Activated T-helper 1 cell treated with anti-CD3 and anti-CD28 coated beads, Interleukin-12 subunit alpha, Interleukin-12 subunit beta, Interleukin-2, Interleukin-4 antibody, amounts not matched to agents 30 ng/mL and 10 ng/mL and 1 ng/mL, durations not matched to agents 14 hours and 24 hours and 36 hours (primary cell): Measurements from ENCODE around the gene PIK3C2A. TPM values are rescaled to one million over a fixed set of nuclear protein-coding genes. Genes with fewer than 3 reads are reported as not detected.

ENCODE experiments used
- DNase-seq: peaks from one replicate; pipeline ENCODE4 v3.0.0; 2021; ENCODE audit warnings: low spot score
- H3K27ac Mint-ChIP-seq: one replicate; pipeline ENCODE4 v1.8.0; 2021; ENCODE audit warnings: mild to moderate bottlenecking, mixed read lengths
- H3K27me3 Mint-ChIP-seq: one replicate; pipeline ENCODE4 v1.8.0; 2022; ENCODE audit warnings: mild to moderate bottlenecking, moderate library complexity, mixed read lengths; ENCODE audit not compliant: insufficient read depth
- H3K36me3 Mint-ChIP-seq: one replicate; pipeline ENCODE4 v1.8.0; 2021; ENCODE audit warnings: low read depth, mixed read lengths
- H3K4me1 Mint-ChIP-seq: one replicate; pipeline ENCODE4 v1.8.0; 2021; ENCODE audit warnings: low read depth, mixed read lengths
- H3K4me3 Mint-ChIP-seq: one replicate; pipeline ENCODE4 v1.8.0; 2021; ENCODE audit warnings: mild to moderate bottlenecking, moderate library complexity, mixed read lengths
- H3K9me3 Mint-ChIP-seq: one replicate; pipeline ENCODE4 v1.8.0; 2021; ENCODE audit warnings: mixed read lengths
- intact Hi-C: fragments of 100-400 bp; cut with micrococcal nuclease; formaldehyde crosslinking; loops from one replicate; pipeline ENCODE4 v1.15.1; 2024
- total RNA-seq: library from RNA; stranded (reverse); gene quantifications from 2 replicates; pipeline ENCODE4 v1.2.3, GENCODE V29; 2022

The PIK3C2A gene
- total RNA-seq, 1 donor from 2014 or later: 31.8 TPM

DNA sequence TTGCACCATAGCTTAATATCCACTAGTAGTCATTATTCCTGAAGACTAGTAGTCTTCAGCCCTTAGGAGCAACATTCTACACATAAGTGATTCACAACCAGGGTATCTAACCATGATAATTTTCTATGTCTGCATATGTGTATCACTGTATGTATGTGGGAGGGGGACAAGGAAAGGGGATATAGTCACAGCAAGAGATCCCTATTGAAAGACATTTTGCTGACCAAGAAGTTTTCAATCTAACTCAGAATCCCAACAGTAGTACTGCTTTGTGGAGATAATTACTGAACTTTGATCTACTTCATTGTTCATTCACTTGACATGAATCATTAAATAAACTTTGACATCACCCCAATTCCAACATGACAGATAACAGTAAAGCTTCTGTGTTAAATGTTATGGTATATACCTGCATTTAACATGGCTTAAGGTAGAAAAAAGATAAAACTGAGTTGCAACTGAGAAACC is 10.3 kb downstream of the PIK3C2A start:
- H3K27ac Mint-ChIP-seq: no peak overlapping the region

DNA sequence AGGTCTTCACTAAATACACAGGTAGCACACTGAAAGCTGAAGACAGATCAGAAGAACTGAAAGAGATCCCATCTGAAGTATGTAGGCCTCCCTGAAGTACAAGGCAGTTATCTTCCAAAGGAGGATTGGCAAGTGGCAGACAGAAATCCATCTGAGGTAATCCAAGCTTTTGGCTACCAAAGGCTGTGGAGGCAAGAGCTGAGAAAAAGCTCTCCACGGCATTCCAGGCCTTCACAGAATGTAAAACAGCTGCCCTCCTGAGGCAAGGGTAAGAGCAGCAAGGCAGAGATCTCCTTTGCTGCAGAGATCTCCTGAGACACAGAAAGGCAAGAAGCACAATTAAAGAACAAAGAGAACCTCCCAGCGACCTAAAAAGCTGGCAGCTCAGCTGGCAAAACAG is 19.1 kb downstream of the PIK3C2A start:
- intact Hi-C loops: no loop called here
- Mint-ChIP-seq H3K4me1 (no peaks in the 10 kb centered on the region), H3K36me3 (peaks cover 14% of the 10 kb centered on the region), H3K9me3 (no peaks in the 10 kb centered on the region), H3K4me3 (no peak overlapping the region), H3K27me3 (no peaks in the 10 kb centered on the region), H3K27ac (no peak overlapping the region)
- DNase-seq: no peak

More for the DNA sequence above, 10.3 kb downstream of the PIK3C2A start:
- intact Hi-C loops: no loop called here
- Mint-ChIP-seq H3K27me3 (no peaks in the 10 kb centered on the region), H3K4me1 (no peaks in the 10 kb centered on the region), H3K4me3 (no peak overlapping the region), H3K36me3 (peaks cover 6% of the 10 kb centered on the region), H3K9me3 (no peaks in the 10 kb centered on the region)
- no peak for DNase-seq

DNA sequence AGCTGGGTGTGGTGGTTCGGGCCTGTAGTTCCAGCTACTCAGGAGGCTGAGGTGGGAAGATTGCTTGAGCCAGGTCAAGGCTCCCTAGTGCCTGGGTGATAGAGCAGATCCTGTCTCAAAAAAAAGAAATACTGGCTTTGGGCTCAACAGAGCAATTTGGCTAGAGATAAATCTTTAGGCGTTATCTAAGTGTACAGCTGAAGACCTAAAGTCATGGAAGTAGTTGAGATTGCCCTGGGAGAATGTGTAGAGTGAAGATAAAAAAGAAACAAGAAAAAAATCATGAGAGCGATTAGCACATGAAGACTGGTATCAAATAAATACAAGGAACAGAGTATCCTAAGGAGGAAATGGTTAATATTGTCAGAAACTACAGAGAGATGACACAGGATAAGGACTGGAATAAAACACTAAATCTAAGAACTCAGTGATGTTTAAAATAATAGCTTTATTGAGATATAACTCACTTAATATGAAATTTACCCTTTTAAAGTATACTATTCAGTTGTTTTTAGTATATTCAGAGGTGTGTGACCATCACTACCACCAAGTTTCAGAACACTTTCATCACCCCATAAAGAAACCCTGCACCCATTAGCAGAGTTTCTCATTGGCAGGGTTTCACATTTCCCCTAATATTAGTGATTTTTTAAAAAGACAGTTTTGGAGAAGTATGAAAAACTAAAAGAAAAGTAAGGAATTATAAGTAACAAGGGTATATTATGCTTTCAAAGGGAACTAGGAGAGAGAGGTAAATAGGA is 20.7 kb downstream of the PIK3C2A start:
- no peak overlapping the region for H3K4me3 Mint-ChIP-seq
- no peak overlapping the region for H3K27ac Mint-ChIP-seq
- H3K4me1 Mint-ChIP-seq: no peaks in the 10 kb centered on the region
- no peaks in the 10 kb centered on the region for H3K27me3 Mint-ChIP-seq
- no peaks in the 10 kb centered on the region for H3K9me3 Mint-ChIP-seq
- intact Hi-C loops: no loop called here
- no peak for DNase-seq
- H3K36me3 Mint-ChIP-seq: peaks cover 11% of the 10 kb centered on the region

DNA sequence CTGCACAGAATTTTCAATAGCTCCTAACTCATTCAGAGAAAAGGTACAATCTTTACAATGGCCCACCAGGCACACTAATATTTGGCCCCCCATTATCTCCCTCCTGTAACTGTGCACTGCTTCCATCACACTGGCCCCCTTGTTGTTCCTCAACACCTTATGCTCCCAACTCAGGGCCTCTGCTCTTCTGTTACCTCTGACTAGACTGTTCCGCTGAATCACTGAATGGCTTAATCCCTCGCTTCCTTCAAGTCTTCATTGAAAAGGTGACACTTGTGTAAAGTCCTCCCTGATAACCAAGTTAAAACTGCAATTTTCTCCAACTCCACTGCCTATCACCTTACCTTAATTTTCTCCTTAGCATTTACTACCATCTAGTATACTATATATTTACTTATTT is 21.8 kb downstream of the PIK3C2A start:
- H3K9me3 Mint-ChIP-seq: no peaks in the 10 kb centered on the region
- H3K4me3 Mint-ChIP-seq: no peak overlapping the region
- intact Hi-C loops: no loop called here
- DNase-seq: no peak
- H3K4me1 Mint-ChIP-seq: no peaks in the 10 kb centered on the region
- H3K27ac Mint-ChIP-seq: no peak overlapping the region
- H3K36me3 Mint-ChIP-seq: peaks cover 11% of the 10 kb centered on the region
- H3K27me3 Mint-ChIP-seq: no peaks in the 10 kb centered on the region

DNA sequence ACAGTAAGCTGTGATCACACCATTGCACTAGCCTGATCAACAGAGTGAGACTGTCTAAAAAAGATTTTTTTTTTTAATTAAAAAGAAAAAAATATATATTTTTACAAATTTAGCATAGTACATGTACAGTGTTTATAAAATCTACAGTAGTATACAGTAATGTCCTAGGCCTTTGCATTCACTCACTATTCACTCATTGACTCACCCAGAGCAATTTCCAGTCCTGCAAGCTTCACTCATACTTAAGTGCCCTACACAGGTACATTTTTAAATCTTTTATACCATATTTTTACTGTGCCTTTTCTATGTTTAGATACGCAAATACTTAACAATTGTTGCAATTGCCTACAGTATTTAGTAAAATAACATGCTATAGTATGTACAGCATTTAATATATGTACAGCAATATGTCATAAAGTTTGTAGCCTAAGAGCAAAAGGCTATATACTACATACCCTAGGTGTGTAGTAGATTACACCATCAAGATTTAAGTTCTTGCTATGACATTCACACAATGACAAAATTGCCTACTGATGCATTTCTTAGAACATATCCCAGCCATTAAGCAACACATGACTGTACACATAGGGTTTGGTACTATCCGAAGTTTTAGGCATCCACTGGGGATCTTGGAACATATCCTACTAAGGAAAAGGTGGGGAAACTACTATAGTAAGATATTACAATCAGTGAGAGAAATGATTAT is 22.8 kb downstream of the PIK3C2A start:
- no peak overlapping the region for H3K27ac Mint-ChIP-seq
- H3K4me1 Mint-ChIP-seq: no peaks in the 10 kb centered on the region
- no peaks in the 10 kb centered on the region for H3K27me3 Mint-ChIP-seq
- intact Hi-C loops: no loop called here
- DNase-seq: no peak
- peaks cover 8% of the 10 kb centered on the region for H3K36me3 Mint-ChIP-seq
- H3K4me3 Mint-ChIP-seq: no peak overlapping the region
- H3K9me3 Mint-ChIP-seq: no peaks in the 10 kb centered on the region

DNA sequence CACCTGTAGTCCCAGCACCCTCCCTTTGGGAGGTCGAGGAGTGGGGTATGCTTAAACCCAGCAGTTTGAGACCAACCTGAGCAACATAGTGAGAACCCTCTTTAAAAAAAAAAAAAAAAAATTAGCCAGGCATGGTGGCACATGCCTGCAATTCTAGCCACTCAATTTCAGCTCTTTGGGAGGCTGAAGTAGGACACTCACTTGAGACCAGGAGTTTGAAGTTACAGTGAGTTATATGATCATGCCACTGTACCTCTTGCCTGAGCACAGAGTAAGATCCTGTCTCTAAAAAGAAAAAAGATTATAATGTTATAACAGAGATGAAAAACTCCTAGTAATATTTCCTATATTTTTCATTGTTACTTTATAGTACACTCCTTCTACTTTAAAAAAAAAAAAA is 23.9 kb downstream of the PIK3C2A start:
- intact Hi-C loops: no loop called here
- H3K36me3 Mint-ChIP-seq: peaks cover 8% of the 10 kb centered on the region
- no peak overlapping the region for H3K27ac Mint-ChIP-seq
- no peak for DNase-seq
- no peak overlapping the region for H3K4me3 Mint-ChIP-seq
- H3K4me1 Mint-ChIP-seq: no peaks in the 10 kb centered on the region
- H3K27me3 Mint-ChIP-seq: no peaks in the 10 kb centered on the region
- no peaks in the 10 kb centered on the region for H3K9me3 Mint-ChIP-seq

DNA sequence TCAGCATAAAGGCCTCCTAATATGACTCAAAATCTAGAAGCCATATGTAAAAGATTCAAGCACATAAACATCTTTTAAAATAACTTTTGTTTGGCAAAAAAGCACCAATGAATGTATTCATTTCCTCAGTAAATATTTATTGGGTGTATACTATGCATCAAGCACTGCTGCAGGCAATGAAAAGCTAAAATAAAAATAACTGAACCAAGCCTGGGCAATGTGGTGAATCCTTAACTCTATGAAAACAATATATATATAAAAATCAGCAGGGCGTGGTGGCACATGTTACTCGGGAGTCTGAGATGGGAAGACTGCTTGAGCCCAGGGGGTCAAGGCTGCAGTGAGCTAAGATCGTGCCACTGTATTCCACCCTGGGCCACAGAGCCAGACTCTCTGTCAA is 27.8 kb downstream of the PIK3C2A start:
- no peaks in the 10 kb centered on the region for H3K9me3 Mint-ChIP-seq
- intact Hi-C loops: no loop called here
- H3K4me3 Mint-ChIP-seq: no peak overlapping the region
- no peaks in the 10 kb centered on the region for H3K36me3 Mint-ChIP-seq
- DNase-seq: no peak
- no peaks in the 10 kb centered on the region for H3K27me3 Mint-ChIP-seq
- H3K4me1 Mint-ChIP-seq: peaks cover 5% of the 10 kb centered on the region
- no peak overlapping the region for H3K27ac Mint-ChIP-seq

DNA sequence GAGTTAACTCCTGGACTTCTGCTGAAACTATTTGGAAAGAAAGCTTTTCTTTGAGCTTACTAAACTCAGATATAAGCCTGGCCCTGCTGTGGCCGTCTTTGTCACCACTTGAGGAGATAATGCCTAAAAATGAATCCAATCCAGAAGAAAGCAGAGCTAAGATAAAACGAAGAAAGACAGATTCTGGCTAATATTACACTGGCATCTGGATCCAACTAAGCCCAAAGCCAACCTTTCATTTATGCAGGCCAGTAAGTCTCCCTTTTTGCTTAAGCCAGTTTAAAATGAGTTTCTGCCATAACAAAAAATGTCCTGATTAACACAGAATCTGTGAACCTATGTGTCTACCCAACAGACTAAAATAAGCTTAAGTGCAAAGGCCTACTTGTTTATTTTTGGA is 34.5 kb downstream of the PIK3C2A start:
- Mint-ChIP-seq H3K27me3 (no peaks in the 10 kb centered on the region), H3K4me3 (no peak overlapping the region), H3K36me3 (peaks cover 6% of the 10 kb centered on the region), H3K4me1 (peaks cover 14% of the 10 kb centered on the region), H3K9me3 (no peaks in the 10 kb centered on the region), H3K27ac (no peak overlapping the region)
- intact Hi-C loops: no loop called here
- DNase-seq: no peak

DNA sequence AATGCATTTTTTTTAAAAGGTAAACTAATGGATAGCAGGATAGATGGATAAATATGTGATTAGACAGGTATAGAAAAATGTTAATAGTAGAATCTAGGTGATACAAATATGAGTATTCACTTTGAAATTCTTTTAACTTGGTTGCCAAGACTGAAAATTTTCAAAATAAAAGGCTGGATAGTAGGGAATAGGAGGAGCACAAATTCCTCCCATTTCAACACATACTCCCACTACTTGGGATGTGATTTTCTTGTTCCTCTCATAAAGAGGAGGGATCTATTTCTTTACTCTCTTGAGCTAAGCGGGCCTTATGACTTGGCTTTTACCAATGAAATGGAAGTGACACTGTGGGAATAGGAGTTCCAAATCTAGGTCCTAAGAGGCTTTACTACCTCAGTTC is 35.9 kb downstream of the PIK3C2A start:
- peaks cover 8% of the 10 kb centered on the region for H3K4me1 Mint-ChIP-seq
- H3K4me3 Mint-ChIP-seq: no peak overlapping the region
- DNase-seq: no peak
- H3K27me3 Mint-ChIP-seq: no peaks in the 10 kb centered on the region
- H3K36me3 Mint-ChIP-seq: peaks cover 8% of the 10 kb centered on the region
- intact Hi-C loops: no loop called here
- H3K9me3 Mint-ChIP-seq: no peaks in the 10 kb centered on the region
- no peak overlapping the region for H3K27ac Mint-ChIP-seq

DNA sequence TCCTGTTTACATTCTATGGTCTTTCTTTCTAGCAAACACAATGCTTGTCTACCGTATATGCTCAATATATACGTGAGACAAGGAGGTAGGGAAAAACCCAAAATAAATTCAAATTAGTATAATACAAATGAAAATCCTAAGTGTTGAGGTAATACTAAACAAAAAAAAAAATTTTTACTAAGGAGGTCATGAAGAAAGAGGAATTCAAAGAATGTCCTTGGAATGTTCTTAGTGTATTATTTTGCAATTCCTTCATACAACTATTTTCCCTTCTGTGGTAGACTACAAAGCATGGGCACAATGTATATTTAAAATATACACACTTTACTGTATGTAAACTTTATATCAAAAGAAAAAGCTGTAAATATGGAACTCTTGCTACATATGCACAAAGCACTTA is 36.4 kb downstream of the PIK3C2A start:
- H3K4me3 Mint-ChIP-seq: no peak overlapping the region
- H3K36me3 Mint-ChIP-seq: peaks cover 8% of the 10 kb centered on the region
- H3K27ac Mint-ChIP-seq: no peak overlapping the region
- H3K27me3 Mint-ChIP-seq: no peaks in the 10 kb centered on the region
- no peak for DNase-seq
- peaks cover 8% of the 10 kb centered on the region for H3K4me1 Mint-ChIP-seq
- intact Hi-C loops: no loop called here
- no peaks in the 10 kb centered on the region for H3K9me3 Mint-ChIP-seq

DNA sequence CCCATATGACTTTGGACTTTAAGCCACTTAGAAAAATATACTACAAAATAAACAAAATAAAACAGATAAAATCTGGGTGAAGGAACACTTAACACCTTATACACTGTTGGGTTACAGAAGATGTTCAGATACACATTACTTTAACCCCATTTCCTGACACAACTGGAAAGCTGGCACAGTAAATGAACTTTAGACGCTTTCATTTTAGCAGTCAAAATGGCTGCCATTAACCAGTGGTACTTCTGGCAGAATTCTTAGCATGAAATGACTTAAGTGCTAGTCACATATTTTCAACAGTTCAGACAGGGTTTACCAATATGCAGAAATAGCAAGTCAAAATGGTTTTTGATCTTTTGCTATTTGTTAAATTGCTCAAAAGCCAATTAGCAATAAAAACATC is 37.9 kb downstream of the PIK3C2A start:
- Mint-ChIP-seq H3K36me3 (peaks cover 8% of the 10 kb centered on the region), H3K9me3 (no peaks in the 10 kb centered on the region), H3K4me1 (peaks cover 15% of the 10 kb centered on the region), H3K27ac (no peak overlapping the region), H3K4me3 (no peak overlapping the region), H3K27me3 (no peaks in the 10 kb centered on the region)
- intact Hi-C loops: no loop called here
- DNase-seq: no peak

DNA sequence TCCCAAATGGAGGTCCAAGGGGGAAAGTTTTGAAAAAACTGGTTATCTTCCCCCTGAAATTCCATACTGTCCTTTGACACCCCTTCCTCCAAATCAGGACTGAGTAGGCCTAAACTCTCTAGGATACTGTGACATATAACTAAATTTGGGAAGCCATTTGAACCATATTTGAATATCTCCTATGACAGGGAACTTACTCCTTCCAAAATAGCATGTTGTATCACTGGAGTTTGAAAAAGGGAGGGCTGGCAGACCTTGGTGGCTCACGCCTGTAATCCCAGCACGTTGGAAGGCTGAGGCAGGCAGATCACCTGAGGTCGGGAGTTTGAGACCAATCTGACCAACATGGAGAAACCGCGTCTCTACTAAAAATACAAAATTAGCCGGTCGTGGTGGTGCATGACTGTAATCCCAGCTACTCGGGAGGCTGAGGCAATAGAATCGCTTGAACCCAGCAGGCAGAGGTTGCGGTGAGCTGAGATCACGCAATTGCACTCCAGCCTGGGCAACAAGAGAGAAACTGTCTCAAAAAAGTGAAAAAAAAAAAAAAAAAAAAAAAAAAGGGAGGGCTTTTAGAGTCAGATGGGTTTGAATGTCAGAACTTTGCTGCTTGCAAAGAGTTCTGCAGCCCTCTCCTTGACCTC is 42.4 kb downstream of the PIK3C2A start:
- intact Hi-C loops: no loop called here
- DNase-seq: no peak
- peak overlapping the region; percentile 40 for H3K27ac Mint-ChIP-seq
- no peaks in the 10 kb centered on the region for H3K9me3 Mint-ChIP-seq
- H3K4me3 Mint-ChIP-seq: no peak overlapping the region
- H3K36me3 Mint-ChIP-seq: peaks cover 16% of the 10 kb centered on the region
- no peaks in the 10 kb centered on the region for H3K27me3 Mint-ChIP-seq
- peaks cover 45% of the 10 kb centered on the region for H3K4me1 Mint-ChIP-seq
